Activated T-cell treated with anti-CD3 and anti-CD28 coated beads for 24 hours (primary cell): ENCODE results near the gene FXYD1.
"Not testable (repeated sequence)": the region's sequence is repeated elsewhere in the genome, so short reads cannot be mapped to it uniquely, and the experiment has no call there.

Experiments used
- DNase-seq: peaks from one replicate; pipeline ENCODE4 v3.0.0-alpha.2; 2020; ENCODE audit warnings: low read depth

Gene FXYD1

DNA sequence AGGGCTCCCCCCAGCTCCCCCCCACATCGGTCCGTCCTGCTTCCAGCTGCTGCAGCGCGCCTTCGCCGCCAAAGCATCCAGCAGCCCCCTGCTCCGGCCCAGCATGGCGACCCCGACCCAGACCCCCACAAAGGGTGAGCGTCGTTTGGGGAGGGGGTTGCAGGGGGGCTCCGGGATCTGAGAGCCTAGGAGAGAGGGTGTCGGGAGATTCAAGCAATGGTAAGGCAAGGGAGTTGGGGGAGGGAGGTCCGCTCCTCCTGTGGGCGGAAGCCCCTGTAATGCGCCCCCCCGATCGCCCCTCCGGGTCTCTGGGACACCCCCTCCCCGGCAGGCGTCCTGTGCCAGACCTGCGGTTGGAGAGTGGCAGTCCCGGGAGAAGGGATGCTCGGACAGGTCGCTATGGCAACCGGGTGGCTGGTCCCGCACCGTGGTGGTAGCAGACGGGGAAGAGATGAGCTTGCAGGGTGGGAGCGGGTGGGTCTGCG lies 4.6 kb downstream of the FXYD1 start, which contains the start of gene FXYD7:
Gene FXYD7 (plus strand): TSS at position 25 of the 485 bp plus-strand sequence. CDS start 79 bp downstream, at position 104.
- DNase-seq: no peak

DNA sequence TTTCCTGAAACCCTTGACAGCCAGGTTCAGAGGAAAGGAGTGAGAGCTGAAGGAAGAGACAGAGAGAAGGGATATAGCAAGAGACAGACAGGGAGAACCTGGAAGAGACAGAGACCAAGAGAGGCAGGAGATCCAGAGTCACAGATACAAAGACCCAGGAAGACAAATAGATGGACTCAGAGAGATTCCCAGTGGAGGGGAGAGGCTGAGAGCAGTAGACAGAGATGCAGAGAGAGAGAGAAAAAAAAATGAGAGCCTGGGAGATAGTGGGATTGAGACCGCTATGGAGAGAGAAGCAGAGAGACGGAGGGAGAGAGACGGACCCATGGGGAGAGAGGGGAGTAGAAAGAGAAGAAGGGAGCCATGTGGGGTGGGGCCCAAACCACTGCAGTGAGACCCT lies 5.2 kb downstream of the FXYD1 start:
- DNase-seq: no peak

DNA sequence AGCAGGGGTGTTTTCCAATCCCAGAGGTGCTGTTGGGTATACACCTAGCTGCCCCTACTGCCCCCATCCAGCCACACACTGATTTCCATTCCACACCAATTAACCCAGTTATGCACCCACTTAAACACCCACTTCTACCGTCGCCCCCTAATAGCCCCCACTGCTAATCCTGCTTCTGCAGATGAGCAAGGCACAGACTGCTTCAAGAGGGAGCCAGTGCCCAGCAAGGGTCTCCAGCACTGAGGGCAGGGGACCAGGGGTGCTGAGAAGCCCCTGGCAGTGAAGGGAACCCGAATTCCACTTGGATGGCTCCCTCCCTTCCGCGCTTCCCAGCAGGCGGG lies 5.6 kb downstream of the FXYD1 start:
- DNase-seq: no peak

DNA sequence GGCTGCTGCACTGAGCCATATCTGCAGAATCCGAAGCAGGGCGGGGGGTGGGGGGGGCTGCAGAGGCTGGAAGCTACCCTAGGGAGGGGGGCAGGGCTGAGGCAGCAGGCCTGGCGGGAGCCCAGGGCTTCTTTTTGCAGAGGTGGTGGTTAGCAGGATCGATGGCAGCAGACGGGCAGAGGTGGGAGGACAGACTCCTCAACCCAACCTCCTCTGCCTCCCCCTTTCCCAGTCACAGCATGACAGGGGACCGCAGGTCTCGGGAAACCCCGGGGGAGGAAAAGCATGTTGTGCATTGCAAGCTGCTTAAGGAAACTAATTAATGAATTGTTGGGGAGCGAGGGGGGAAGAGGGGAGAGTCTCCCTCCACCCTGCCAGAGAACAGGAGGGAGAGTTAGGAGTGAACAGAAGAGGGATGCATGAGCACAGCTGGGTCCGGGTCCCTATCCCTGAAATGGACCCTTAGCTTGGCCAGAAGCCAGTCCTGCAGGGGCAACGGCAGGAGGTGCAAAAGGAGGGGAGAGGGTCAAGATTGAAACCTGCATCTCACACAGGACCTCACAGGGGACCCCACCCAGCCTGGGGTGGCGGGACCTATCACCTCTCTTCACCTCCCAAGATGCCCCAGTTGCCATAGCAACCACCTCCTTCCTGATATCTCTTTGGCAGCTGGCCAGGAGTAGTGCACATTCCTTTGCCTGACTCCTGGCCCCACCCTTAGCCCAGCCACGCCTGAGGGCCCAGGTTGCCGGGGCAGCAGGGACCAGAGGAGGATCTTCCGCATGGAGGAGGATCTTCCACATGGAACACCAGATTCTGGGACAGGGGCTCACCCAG lies 6.2 kb downstream of the FXYD1 start:
- DNase-seq: no peak

DNA sequence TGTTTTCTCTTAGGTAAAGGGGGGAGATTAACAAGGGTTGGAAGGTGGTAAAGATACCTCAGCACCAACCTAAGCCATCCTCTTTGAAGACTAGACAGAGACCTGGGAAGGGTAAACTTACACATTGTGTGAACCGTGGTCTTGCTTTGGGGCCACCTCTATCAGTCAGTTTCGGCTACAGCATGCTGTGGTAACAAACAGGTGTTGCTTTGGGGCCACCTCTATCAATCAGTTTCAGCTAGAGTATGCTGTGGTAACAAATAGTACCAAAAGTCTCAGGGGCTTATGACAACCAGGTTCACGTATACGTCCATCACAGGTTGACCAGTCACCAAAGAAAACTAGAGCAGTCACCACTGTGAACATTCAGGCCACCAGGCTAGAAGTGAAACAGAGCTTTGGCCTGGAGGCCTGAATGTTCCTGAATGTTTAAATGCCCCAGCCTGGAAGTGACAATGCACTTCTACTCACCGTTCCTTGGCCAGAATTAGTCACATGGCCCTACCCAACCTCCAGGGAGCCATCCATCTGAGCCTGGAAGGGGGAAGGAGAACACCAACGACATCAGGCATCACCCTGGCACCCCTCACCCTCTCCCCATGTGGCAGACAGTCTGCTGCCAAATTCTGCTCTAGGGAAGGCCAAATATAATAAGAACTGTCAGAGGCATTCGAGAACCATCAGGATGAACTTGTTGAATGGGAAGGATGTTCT lies 8.3 kb downstream of the FXYD1 start:
- no peak for DNase-seq

DNA sequence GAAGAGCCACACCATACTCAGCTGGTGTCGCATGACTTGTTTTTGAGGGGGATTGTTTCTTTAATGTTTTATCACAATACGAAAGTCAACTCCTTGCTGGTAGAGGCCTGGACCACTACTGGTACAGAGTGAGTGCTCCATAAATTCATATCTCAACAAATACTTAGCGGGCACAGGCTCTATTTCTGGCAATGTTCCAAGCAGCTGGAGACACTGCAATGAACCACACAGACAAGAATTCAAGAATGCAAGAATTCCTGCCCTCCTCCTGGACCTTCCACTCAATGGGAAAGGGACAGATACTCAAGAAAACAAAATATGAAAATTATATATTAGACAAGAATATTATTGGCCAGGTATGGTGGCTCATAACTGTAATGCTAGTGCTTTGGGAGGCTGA lies 10.8 kb downstream of the FXYD1 start:
- no peak for DNase-seq

DNA sequence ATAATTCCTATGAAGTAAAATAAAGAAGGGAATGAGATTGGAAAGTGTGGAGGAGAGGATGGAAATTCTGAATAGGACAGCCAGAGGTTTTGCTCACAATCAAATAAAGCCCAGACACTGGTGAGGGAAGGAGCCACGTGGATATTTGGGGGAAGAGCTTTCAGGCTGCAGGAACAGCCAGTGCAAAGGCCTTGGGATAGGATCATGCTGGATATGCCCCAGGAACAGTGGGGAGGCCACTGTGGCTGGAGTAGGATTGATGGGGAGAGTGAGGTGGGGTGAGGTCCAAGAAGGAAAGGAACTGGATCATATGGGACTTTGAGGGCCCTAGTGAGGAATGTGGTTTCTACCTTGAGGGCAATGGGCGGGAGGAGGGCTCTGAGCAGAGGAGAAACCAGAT lies 11.8 kb downstream of the FXYD1 start:
- no peak for DNase-seq

DNA sequence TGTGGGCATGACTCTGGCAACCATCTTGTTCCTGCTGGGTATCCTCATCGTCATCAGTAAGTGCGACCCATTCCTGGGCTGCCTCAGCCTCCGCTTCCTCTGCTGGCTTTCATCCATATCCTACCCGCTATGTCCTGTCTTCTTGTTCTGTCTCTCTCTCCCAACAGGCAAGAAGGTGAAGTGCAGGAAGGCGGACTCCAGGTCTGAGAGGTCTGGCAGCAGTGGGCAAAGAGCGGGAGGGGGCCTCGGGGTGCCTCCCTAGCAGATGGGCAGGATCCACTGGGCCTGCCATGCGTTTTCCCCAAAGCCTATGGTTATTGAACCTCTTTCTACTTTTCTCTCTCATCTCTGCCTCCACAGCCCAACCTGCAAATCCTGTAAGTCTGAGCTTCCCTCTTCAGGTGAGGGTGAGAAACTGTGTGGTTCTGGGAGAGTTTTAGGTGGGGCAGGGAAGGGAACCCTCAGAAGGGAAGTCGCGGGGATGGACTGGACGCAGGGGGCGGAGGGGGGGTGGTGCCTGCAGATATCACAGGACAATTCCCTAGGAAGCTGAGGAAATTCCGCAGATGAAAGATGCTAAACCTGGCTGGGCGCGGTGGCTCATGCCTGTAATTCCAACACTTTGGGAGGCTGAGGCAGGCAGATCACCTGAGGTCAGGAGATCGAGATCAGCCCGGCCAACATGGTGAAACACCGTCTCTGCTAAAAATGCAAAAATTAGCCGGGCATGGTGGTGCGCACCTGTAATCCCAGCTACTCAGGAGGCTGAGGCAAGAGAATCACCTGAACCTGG lies 12.8 kb downstream of the FXYD1 start:
- DNase-seq: no peak

DNA sequence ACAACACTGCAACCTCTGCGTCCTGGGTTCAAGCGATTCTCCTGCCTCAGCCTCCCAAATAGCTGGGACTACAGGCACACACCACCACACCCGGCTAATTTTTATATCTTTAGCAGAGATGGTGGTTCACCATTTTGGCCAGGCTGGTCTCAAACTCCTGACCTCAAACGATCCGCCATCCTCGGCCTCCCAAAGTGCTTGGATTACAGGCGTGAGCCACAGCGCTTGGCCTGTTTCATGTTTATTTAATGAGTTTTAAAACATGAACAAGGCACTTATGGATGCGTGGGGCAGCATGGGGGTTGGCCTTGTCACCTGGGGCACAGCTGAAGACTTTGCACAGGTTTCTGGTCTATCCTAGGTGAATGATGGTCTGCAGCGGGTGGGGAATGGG lies 14.5 kb downstream of the FXYD1 start:
- not testable (repeated sequence) for DNase-seq

DNA sequence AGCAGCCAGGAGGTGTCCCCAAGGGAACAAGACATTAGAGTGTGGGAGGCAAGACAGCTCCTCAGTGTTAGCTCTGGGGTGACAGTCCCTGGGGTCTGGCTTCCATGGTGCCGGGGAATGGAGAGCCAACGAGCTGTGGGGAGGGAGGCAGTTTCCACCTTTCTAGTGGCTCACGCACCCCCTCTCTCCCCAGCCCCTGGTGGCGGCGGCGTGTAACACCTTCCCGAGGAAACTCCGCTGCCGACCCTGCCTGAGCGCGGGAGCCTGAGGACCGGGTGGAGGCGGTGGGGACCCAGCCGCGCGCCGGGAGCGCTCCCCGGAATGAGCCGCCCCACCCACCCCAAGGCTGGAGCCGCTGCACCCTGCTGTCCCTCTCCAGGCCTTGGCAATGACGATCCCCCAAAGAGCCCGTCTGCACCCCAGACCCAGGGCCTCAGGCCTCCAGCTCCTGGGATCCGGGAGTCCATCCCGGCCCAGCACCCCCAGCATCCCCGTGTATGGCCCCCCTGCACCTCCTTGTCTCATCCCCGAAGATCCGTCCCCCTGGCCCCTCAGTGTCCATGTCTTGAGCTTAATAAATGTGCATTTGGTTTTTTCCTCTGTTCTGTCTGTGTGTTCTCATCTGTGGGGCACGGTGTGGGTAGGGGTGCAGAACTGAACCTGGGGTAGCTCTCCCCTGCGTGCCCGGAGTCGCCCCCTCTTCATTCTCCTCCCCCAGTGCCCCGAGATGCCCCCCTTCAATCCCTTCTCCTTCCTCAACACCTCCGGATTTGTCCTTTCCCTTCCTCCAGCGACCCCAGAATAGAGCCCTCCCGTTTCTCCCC lies 15.3 kb downstream of the FXYD1 start:
- DNase-seq: peak; percentile 69

DNA sequence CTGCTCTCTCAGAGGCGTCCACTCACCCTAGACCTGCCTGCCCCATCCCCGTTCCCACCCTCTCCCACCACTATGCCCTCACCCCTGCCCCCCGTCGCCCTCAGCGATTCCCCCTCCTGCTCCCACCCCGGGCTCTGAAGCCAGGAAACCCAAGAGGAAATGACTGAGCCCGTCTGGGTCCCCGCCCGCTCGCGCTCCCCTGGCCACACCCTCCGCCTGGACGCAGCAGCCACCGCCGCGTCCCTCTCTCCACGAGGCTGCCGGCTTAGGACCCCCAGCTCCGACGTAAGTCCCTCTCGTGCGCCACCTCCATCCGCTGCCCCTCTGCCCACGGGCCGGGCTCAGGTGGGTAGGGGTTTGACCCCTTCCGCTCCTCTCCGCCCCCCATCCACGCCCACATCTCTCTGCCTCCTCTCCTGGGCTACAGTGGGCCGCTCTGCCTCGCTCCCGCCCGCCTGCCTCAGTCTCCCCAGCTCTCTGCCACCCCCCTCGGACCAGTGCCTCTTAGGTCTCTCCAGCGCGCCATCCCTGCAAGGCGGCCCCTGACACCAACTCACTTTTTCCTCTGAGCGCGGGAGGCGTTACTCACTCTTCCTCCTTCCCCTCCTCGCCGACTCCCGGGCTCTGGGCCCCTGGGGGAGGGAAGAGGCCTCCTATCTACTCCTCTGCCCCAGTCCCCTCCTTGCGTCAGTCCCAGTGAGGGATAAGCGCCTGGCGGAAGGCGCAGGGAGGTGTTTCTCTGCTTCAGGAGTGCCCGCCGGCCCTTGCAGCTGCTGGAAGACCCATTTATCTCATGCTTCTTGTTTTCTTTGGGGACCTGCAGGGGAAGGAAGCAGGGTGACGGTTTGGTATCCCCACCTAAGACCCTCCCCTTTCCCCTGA lies 16.1 kb downstream of the FXYD1 start, which contains the start of gene FXYD5:
Gene FXYD5 (plus strand): TSS at position 211 of the 882 bp plus-strand sequence. CDS start 816 bp downstream, outside the sequence.
- peak; percentile 84 for DNase-seq

DNA sequence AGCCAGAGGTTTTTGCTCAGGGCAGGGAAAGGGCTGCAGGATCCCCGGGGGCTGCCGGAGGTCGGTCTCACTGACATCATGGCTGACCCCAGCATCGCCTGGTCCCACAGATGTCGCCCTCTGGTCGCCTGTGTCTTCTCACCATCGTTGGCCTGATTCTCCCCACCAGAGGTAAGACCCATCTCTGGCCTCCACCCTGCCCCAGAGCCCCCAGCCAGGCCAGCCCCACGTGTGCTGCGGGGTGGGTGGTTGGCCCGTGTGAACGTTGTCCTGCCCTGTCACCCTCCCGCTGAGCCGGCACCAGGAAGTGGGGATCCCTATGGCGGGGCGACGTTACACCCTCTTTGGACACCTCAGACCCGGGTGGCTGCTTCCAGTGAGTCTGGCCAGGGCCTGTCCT lies 16.8 kb downstream of the FXYD1 start:
- peak; percentile 21 for DNase-seq

DNA sequence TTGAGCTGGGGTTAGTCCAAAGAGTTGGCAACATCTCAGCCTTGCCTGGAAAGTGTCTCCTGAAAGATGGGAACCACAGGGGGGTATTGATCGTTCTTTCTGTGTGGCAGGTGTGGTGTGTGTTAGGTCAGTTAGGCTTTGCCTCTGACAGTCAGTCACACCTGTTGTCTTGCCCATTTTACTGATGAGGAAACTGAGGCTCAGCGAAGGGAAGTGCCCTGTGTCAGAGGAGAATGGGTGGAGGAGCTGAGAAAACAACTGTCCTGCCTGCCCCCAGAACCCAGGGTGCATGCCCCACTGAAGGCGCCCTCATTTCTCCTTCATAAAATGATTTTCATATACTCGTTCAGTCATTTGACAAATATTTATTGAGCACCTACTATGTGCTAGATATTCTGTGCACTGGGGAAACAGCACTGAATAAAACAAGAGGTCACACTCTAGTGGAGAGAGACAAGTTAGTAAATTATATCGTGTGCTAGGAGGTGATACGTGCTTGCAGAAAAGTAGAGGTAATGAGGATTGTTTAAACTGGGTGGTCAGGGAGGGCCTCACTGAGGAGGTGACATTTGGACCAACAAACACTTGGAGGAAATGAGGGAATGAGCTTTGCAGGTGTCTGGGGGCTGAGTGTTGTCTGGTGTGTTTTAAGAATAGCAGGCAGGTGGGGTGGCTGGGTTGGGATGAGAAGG lies 17.5 kb downstream of the FXYD1 start:
- DNase-seq: no peak

DNA sequence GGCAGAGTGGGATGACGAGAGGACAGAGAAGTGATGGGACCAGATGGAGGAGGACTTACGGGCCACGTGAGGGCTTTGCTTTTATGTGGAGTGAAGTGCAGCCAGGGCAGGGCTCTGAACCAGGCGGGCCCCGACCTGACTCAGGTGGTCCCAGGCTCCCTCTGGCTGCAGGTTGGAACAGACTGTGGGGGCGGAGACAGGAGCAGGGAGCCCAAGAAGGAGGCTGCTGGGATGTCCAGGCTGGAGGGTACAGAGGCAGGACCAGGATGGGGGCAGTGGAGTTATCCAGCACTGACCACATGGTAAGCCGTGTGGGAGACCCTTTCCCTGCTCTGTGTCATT lies 18.0 kb downstream of the FXYD1 start:
- no peak for DNase-seq

DNA sequence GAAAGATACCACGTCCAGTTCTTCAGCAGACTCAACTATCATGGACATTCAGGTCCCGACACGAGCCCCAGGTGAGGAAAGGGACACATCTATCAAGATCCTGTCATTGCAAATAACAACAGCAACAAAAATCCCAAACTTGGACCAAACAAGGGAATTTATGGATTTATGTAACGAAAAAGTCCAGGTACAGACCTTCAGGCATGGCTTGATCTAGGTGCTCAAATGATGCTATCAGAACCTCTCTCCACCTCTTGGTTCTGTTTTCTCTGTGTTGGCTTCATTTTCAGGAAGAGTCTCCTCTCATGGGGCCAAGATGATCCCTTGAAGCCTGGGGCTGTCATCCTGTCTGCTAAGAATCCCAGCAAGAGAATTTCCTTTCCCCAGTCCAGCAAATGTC lies 18.8 kb downstream of the FXYD1 start:
- DNase-seq: no peak

DNA sequence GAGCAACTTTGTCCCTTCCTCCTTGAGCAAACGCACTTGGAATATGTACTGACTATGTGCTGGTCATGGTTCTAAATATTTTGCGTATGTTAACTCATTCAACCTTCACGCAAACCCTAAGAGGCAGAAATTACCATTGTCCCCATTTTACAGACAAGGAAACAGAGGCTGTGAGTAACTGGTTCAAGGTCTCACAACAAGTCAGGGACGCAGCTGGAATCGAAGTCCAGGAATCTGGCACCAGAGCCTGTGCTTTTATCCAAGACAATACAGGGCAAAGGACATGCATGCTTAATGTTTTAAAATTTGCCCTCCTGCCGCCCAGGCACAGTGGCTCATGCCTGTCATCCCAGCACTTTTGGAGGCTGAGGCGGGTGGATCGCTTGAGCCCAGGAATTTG lies 21.0 kb downstream of the FXYD1 start:
- DNase-seq: no peak

DNA sequence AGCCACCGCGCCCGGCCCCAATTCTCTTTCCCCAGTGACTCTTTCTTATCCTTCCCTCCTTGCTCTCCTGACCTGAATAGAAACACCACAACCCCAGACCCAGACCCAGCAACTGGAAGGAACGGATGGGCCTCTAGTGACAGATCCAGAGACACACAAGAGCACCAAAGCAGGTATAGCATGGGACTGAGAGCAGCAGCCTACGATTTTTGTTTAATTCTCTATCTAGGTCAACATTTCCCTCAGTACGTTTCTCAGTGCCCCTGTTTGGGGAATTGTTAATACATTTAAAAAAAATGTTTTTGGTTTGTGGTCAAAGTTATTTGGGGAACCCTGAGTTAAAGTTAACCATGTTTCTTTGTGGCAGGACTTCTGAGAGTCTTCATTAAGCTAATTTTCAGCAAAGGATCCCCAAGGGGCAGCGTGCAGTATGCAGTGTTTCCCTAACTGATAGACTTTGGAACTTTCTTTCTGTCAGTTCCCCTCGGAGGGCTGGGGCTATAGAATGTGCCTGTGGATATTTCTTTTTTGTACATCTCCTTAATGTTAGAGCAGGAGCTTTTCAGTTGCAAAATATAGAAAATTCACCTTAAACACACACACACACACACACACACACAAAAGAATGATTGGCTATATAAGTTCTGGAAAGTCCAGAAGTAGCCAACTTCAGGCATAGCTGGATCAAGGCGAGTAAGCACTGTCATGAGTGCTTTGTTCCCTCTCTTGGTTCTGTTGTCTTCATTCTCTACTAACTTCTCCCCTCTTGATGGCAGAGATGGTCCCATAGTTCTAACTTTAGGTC lies 22.2 kb downstream of the FXYD1 start:
- DNase-seq: no peak

DNA sequence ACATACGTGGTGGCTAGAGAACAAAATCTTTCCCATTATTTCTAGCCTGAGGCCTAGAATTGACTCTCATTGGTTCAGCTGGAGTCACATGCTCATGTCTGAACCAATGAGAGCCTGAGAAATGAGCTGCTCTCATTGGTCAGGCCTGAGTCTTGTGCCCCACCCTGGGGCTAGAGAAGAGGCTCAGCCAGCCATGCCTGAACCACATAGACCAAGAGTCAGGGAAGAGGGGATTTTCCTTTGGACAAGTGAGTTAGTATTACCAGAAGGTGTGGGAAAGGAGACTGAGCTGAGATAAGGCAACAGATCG lies 22.8 kb downstream of the FXYD1 start:
- DNase-seq: no peak
